Inflammatory macrophage treated with lipopolysaccharide for 1 hour (primary cell): ENCODE measurements around the gene ESAM.

Source experiments
- DNase-seq, 2 donors: peaks; one replicate each; pipeline ENCODE4 v3.0.0-alpha.2; 2020 to 2022

ESAM gene

DNA sequence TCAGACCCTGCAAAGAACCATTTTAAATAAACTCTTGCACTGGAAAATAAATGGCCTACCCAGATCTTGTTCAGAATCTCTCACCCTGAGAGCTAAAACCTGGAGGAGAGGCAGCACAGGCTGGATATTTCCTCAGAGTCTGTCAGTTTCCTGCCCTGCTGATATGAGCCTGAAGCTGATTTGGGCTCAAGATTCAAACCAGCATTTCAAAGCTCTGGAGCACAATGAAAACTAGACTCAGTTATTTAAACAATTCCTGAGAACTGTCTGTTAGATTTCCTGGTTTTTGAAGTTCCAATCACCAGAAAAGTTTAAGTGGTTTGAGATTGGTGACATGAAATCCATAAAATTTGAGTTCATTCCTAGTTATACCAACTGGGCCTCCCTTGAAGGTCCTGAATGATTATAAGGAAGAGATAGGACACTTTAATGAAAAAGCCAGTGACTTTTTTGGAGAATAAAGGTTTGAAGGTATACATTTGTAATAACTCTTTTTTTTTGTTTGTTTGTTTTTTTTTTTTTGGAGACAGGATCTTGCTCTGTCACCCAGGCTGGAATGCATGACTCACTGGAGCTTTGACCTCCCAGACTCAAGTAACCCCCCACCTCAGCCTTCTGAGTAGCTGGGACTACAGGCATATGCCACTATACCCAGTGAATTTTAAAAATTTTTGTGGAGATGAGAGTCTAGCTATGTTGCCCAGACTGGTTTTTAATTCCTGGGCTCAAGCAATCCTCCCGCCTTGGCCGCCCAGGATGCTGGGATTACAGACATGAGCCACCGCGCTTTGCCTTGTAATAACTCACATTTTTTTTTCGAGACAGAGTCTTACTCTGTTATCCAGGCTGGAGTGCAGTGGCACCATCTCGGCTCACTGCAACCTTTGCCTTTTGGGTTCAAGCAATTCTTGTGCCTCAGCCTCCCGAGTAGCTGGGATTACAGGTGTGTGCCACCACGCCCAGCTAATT is 8.0 kb upstream of the ESAM start:
- no peak for DNase-seq

DNA sequence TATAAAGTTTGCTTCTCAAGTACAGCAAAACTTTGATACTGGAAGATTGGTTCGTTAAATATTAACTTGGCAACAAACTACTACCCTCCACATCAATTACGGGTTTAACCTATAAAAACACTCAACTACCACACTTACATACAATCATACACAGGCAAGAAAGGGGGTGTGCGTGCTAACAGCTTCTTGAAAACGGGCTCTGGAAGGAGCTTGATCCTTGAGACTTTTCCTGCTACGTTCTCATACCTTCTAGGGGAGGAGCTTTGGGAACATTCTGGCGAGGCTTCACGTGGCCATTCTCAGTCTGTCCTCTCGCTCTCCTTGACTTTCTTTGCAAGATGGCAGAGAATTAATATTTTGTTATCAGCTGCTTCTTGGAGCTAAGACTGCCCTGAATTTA is 6.8 kb upstream of the ESAM start:
- no peak for DNase-seq

DNA sequence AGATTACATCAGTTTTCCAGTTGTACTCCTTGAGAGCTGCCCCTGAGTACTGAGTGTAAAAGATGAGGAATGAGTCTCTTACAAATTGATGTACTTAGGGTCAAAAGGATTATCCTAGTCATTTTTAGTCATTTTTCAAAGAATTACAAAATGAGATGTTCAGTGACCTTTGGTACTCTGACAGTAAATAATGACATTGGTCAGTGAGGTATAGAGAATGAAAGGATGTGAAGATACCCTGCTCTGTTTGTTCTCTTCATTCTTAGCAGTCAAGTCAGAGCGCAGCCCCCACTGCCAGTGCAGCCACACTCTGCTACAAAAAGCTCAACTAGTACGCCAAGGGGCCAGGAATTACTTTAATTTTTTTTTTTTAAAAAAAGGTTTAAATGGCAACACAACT is 4.1 kb upstream of the ESAM start:
- DNase-seq: no peak

DNA sequence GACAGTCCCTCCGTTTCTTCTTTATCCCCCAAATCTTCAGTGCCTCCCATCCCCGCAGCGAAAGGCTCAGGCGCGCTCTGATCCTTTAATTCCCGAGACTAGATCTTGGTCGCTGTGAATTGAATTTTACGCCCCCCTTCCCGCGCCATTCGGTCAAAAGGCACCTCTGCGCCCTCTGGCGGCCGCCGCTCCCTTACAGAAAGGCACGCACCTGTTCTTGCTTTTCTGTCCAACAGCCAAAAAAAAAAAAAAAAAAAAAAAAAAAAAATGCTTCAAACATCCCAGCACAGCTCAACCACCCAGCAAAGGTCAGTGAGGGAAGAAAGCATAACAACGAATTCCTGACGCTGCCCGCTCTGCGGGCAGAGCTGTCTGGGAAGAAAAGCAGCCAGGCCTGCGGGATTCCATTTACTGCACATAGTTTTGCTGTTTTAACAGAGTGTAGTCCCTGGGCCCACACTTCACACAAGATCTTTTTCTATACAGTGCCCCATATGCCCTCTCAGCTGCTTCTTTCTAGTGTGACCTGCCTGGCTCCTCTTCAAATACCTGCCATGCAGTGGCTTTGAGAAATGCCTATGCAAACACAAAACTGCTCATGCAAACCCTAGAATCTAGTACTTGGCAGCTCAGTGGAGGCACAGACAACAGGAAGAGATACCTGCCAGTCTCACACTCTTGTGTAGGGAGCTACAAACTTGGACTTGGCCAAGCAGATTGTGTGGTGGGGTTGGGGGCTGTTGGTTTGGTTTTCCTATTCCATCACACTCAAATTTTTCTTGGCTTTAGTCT is 1.3 kb upstream of the ESAM start:
- peak in 1 of 2 donors; percentile 63 for DNase-seq

DNA sequence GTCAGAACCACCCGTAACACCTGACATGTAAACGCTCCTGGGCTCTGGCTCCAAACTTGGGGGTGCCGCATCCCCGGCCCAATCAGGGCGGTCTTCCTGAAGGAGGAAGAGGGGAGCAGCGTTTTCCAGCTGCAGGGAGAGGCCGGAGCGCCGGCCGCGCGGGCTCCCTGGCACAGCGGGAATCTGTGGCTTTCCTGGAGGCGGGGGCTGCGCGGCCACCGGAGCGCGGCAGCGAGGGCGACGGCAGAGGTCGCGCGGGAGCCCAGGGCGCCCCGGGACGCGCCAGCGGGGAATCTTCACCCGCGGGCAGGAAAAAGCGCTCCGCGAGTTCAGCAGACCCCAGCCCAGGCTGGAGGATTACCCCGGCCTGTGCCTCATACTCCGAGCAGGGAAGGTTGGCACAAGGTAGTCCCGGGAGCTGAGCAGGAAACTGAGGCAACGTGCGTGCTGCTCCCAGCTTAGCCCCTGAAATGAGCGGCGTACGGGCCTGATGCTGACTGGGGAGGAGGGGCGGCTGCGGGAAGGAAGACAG is 600 bp upstream of the ESAM start:
- DNase-seq: no peak

DNA sequence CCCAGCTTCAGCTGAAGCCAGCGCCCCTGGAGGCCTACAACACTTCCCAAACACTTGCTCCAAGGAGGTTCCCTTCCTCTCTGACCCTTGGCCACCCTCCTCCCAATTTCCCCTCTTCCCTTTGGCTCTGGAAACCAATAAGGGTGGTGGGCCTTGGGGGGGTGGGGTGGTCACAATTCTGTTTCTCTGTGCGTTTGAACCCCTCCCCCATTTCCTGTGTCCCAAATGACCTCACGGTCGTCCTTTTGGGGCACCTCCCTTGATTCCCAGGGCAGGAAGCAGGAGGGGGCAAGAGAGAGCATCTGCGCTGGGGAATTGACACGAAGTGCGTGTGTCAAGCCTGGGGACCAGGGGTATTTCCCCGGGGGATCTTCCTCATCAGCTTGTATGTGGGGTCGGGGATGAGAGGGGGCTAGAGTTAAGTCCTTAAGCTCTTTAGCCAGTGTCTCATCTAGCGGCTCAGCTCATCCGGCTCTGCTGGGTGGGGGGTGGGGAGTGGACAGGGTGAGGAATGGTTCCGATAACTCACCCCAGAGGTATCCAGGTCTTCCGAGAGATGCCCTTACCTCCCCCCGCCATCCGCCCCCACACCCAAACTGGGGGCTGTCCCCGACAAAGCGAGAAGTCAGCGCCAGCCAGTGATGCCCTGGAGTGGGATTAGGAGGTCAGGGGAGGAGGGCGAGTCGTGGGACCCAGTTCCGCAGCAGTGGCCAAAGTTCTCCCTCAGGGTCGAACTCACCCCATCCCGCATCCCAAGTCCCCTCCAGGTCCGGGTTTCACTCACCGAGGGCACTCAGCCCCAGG is 587 bp downstream of the ESAM start:
- DNase-seq: no peak

DNA sequence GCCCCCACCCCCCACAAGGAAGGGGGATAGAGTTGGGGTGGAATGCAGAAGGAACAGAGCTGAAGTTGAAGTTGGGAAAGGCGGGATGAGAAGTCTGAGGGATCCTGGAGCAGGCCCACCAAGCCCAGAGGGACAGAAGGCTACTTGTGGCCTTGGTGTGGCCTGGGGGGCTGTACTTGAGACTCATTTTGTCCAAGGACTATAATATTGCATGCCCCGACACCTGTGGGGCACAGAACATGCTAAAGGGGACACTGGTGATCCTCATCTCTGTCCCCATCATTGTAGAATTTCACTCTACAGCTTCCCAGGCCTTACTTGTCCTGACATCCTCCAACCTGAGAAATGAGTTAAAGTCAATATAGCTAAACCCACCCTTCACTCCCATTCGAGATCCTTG is 1.3 kb downstream of the ESAM start:
- DNase-seq: no peak

DNA sequence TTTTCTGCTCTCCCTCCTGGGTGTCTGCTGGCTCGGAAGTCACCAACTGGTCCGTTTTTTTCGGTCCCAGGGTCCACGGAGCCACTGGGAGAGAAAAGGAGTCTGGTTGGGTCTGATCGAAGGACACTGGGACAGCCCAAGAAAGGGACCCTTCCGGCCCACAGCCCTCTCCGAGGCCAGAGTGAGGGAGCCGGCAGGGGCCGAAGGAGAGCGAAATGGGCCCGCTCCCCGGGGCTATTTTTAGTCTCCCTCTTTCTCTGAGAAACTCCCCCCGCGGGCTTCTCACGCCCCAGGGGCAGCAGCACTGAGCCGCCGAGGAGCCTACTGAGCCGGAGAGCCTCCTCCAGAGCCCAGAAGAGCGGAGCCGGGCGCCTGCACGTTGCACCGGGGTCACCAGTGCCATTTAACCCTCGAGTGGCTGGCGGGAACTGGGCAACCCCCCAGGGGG is 1.9 kb downstream of the ESAM start:
- DNase-seq: no peak

DNA sequence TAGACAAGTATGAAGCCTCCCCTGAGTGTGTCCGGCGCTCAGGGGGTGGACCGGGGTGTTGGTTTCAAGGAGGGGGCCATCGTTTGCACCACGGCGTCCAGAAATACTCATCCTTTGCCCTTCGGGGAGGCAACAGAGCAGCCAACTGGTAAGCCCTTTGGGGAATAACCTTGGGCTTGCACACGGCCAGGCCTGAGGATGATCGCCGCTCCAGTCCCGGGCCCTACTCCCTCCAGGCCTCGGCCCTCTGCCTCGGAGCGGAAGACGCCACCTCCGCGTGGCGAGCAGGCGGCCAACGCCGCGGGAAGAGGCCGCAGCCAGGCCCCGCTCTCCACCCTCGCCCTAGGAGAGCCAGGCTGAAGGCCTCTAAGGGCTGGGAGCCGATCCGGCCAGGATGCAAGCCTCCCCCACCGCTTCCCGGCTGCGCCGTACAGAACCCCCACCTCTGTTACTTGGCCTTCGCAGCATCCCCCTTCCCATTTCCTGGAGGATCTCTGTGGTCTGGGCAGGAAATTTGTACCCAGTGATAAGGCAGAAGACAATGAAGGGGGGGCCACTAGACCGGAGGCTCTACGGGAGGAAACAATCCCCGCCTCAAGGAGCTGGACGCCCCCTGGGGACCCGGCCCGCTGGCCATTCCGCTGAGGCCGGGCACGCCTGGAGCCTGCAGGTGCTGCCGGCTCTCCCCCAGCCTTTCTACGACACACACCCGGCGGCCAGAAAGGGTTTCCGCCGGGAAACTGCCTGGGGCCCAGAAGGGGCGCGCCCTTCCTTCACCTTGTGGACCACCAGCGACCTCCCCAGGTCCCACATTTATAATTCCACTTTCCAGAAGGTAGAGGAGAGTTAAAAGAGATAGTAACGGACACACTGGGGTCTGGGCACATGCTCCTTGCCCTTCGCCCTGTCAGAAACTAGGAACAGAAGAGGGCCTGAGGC is 2.6 kb downstream of the ESAM start:
- no peak for DNase-seq

DNA sequence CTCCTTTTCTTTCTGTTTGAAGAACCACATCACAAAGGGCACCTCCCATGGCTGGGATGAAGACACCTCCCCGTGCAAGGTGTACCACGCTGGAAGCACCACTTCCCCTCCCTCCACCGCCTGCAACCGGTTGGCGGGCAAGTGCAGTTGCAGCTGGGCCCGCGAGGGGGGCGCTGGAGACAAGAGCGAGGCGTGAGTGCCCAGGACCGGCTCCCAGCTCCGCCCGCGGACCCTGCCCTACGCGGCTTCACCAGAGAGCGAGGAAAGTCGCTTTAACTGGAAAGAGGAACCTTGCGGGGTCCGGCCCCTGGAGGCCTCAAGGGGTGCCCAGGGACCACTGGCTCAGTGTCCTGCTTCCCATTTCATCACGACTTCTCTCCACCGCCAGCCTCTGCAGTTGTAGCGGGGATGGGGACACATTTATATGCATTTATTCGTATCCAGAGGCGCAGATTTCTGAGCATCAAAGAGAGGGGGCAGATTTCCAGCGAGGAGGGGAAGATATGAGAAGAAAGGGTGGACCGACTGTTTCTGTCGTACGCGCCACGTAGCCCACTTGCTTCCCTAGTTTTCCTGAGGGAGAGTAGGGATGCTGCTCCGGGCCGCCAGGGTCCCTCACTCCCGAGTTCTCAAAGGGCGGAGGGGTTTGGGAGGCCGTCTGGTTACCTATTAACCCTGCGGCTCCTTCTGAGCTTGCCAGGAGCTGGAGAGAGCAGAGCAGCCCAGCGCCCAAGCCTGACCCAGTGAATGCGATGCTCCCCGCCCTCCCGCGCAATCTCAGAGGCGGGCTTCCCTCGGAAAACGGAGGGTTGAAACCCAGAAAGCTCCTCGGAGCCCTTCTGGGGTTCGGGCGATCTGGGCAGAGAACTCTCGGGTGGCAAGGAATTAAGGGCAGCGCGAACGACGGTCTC is 3.5 kb downstream of the ESAM start:
- DNase-seq: peak; percentile 62 to 65

DNA sequence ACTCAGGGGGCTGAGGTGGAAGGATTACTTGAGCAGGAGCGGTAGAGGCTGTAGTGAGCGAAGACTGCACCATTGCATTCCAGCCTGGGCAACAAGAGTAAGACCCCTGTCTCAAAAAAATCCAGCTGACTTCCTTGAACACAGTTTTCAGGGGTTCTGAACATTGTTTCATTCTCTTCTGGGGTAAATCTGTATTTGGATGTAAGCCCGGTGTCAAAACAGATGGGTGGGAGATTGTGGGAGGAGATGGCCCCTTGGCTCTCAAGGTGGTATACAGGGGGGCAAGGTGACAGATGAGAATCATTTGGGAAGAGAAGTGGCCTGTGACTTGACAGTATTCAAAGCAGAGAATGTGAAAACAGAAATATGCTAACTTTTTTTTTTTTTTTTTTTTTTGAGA is 4.8 kb downstream of the ESAM start:
- no peak for DNase-seq

DNA sequence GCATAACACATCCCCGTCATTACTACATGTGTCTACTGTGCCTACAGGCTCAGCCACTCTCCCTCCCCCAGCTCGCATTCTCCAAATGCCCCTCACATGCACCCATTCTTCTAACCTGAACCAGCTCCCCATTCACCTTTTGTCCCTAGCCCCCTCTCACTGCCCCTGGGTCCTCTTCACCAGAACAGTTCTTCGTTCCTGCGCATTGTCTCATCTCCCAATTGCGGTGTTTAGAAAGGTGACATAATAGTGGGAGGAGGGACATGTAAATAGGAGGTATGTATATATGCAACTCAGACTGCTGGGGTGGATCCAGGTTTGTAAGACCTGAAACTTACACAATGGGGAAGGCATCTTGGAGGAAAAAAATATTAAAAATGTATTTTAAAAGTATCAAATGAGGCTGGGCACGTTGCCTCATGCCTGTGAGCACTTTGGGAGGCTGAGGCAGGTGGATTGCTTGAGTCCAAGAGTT is 5.3 kb downstream of the ESAM start:
- no peak for DNase-seq

DNA sequence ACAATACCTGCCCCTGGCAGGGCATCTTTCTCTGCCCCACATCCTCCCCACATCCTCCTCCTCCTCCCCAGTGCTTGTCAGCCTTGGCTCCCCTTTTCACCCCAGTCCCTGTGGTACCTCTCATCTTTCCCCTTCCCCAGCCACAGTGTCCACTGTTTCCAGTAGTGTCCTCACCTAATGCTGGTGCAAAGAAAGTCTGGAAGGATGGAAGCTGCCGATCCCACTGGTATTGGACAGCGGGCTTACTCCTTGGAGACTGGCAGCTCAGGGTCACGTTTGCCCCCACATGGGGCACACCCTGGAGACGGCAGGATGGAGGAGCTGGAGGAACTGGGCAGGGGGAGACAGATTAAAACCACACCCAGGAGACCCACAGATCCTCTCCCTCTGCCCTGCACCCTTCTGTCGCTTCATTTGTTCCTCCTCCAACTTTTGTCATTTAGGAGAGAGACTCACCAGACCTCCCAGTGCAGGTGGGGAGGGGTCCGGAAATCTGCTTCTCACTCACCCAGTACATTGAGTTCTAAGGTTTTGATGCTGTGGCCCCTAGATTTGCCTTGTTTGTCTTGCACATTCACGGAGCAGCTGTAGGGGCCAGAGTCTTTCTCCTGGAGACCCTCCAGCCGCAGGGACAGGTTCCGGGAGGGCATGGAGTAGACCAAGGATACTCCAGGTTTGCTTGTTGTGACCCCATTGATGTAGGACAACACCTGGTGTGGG is 5.9 kb downstream of the ESAM start:
- no peak for DNase-seq

DNA sequence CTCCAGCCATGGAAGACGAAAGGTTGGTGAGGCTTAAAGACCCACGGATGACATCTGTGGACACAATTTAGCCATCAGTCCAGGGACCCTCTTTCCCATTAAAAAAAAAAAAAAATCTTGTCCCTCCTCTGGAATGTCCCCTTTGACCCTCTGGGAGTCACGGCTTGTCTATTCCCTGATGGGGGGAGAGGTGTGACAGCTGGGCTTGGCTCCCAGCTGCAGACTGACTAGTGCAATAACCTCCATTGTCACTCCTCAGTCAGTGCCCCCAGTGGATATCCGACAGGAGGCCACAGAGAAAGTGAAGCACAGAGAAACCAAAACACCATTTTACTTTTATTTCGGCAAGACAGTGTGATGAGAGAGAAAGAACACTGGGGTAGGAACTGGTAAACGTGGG is 7.4 kb downstream of the ESAM start:
- no peak for DNase-seq

DNA sequence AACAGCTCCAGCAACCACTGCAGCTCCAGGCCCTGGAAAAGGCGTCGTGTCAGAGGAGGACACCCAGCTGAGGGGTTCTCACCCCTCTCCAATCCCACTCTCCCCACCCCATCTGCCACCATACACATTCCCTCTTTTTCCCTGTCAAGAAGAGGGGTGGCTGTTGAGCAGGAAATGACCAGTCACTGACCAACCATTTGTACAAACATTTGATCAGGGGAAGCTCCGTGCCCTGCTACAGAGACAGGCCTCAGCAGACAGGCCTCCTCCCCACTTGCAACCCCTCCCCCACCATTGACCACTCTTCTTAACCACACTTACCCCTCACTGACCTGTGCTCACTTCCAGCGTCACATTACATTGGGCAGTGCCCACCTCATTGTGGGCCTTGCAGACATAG is 7.8 kb downstream of the ESAM start:
- DNase-seq: no peak

DNA sequence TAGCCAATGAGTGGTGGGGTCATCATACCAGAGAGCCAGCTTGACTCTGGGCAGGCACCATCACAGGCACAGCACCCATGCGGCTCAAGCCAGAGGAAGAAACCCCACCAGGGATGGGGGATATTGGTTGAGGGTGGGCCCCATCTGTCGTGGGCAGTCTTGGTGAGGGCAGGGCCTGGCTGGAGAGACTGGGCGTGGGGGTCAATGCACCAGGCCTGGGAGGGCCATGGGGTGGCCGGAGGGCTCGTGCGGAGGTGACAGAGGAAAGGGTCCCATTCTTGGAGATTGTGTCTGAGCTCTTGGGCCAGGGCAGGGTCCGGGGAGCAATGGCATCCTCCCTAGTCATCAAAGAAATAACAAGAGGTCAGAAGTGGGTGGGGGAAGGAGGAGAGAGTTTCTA is 8.5 kb downstream of the ESAM start:
- no peak for DNase-seq

DNA sequence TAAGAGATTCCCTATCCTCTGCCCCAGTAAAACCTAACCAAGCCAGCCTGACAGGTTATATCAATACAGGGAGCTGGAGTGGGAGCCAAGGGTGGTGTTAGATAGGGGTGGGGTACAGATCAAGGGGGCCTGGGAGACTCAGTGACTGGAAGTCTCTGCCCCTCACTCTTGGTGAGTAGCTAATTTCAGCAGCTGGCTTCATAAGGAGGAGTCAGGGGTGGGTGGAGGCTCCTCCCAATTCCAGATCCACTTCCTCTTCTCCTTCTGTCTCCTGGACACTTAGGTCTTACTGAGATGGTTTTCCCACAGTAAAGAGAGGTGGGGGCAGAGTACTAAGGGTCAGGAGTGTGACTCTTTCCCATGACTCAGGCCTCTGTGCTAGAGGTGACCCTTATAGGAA is 8.9 kb downstream of the ESAM start:
- peak; percentile 56 to 61 for DNase-seq

DNA sequence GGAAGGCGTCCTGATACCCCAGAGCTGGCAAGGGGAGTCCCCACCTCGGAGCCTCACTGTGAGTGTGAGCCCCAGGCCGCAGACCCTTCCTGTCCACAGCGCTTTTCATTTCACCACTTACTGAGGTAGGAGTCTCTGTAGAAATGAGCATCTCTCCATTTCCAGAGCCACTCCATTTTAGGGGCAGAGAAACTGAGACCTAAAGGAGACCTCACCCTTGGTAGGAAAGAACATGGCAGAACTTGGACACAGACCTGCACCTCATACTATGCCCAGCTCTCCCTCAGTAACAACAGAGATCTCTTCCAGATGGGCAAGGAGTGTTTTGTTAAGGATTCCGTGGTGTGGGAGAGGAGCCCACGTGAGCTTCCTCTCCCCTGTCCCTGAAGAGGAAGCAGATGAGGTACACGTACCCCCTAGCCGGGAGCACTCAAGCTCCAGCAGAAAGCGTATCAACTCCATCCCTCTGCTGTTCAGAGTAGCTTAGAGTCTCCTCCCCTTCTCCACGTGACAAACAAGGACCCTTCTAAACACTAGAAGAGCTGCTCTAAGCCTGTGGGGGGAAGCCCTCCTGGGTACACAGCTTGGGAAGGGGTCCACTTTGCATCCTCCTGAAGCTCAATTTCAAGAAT is 9.5 kb downstream of the ESAM start:
- DNase-seq: no peak
